ELF-1 (cell line): Measurements from ENCODE around the gene SYCP2L.
A peak's percentile ranks its signal among the peaks of the same experiment; 100 is the strongest.
"Not testable (repeated sequence)": the region's sequence is repeated elsewhere in the genome, so short reads cannot be mapped to it uniquely, and the experiment has no call there.

ENCODE experiments used
- DNase-seq: peaks from one replicate; pipeline ENCODE4 v3.0.0-alpha.2; 2016; ENCODE audit warnings: low read depth, low spot score

The SYCP2L gene

DNA sequence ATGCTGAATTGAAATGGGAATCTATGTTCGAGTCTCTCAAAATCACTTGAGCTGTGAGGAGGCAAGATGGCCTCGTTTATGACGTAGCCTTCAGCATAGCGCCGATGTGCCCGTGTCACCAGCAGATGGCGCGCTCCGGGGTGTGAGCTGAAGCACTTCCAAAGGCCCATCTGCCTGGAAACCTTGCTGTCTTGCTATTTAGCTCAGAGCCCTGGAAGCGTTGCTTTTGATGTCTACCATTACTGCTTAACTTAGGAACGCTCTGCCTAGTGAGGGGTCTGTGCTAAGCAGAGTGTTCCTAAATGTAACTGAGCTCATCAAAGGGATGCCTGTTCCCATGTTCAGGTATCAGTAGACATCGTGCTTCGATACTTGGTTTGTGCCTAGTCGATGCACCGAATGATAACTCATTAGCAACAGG is 67.7 kb downstream of the SYCP2L start:
- peak; percentile 93 for DNase-seq

DNA sequence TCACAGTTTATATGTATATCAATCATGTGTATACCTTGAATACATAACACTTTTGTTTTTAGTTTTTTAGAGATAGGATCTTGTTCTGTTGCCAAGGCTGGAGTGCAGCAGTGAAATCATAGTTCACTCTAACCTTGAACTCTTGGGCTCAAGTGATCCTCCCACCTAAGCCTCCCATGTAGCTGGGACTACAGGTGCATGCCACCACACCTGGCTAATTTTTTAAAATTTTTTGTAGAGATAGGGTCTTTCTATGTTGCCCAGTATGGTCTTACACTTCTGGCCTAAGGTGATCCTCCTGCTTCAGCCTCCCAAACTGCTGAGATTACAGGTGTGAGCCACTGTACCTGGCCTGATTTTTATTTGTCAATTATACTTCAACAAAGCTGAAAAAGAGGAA is 69.9 kb downstream of the SYCP2L start:
- no peak for DNase-seq

DNA sequence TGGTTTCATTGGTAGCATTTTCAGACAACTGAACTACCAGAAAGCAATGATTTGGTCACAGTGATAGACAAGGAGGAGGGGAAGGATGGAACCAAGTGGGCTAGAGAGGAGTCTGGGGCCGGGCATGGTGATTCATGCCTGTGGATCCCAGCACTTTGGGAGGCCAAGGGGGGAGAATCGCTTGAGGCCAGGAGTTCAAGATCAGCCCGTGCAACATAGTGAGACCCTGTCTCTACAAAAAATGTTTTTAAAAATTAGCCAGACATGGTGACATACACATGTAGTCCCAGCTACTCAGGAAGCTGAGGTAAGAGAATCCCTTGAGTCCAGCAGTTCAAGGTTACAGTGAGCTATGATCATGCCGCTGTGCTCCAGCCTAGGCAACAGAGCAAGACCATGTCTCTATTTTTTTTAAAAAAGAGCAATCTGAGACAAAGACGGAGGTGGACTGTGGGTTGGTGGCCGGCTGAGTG is 70.6 kb downstream of the SYCP2L start:
- DNase-seq = no peak

DNA sequence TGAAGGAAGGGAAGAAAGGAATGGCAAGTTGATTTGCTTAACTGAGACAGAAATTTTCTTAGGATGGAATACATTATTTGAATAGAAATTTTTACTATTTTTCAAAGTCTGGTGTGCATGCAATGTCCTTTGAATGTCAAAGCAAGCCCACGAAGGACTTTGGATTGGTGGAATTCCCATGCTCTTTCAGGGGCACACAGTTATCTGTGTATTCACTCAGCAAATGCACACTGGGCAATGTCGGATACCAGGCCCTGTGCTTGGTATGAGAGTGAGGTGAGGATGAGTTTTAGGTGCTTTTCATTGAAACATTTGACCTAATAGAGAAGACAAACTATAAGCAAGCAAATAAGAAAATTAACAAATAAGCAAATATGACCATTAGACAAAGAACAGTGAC is 73.3 kb downstream of the SYCP2L start:
- DNase-seq = no peak

DNA sequence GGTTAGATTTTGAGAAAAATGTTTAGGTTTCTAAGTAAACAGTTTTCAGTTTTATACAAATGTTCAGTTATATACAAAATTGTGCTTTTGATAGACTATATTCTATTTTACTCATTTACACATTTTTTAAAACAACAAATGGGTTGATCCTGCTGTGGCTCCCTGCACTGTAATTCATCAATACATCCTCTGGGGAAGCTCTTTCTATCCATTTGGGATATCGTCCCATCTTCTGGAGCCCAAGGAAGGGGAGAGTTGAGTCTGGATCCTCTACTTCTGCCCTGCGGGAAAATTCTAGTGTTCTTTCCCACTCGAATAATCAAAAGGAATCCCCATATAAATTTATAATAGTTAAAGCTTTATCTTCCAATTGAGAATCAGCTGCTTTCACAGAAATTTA is 75.0 kb downstream of the SYCP2L start:
- no peak for DNase-seq

DNA sequence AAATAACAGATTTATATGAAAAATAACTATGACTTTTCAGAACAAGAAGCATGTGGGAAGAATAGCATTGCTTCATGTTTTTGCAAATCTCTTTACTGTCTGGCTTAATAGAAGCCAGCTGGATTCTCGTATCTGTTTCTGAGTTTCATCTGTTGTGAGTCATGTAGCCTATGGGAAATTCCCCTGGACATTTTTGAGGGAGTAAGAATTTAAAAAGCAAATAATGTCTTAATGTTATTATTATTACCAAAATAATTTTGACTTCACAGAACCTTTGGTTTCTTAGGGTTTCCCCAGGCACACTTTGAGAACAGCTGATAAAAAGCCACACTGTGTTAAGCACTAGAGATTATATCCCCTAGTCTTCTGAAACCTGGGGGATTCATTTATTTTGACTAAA is 75.8 kb downstream of the SYCP2L start:
- DNase-seq = no peak

DNA sequence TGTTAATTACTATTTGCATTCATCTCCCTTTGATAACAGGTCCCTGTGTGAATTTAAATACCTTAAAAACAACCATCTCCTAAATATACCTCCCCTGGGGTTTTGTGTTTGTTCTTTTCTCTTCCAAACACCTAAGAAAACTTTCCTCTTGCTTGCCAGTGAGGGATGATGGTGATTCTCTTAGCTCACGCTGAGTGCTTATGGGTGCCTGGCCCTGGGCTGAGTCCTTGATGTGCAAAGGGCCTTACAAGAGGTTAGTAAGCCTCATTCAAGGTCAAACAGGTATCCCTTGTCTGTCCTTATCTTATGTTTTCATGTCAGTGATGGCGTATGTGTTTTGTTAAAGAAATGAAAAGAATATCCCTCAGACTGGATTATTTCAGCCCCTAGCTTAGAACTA is 76.3 kb downstream of the SYCP2L start:
- DNase-seq = no peak

DNA sequence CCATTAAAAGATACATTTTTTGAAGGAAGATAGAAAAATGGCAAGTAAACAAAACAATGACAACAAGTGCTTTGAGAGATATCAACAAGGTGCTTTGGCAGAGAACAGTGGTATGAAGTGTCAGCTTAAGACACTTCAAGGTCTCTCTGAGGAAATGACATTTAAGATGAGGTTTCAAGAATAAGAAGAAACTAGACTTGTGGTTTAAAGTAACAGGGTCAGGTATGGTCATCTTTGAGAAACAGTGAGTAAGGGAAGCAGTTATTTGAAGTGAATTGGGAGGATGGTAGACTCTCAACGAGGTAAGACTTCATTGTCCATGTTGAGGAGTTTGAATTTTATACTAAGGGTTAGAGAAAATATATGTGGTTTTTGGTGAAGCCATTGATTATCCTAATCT is 77.8 kb downstream of the SYCP2L start:
- no peak for DNase-seq

DNA sequence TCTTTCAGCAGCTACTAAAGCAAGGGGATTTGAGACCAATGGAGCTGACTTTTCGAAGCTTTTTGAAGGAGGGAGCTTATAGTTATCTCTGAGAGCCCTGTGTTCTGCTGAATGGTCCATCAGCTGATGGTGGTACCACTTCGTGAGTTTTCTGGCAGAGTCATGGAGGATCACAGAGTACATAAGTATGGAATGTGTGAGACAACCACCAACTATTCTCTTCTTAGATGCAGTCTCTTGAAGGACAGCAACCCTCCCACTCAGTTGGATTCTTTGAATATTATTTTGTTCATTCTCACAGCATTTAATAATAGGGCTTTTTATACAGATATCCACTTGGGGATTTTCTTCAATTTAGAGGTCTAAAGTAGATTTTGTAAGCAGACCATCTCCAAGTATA is 81.9 kb downstream of the SYCP2L start:
- DNase-seq = no peak

DNA sequence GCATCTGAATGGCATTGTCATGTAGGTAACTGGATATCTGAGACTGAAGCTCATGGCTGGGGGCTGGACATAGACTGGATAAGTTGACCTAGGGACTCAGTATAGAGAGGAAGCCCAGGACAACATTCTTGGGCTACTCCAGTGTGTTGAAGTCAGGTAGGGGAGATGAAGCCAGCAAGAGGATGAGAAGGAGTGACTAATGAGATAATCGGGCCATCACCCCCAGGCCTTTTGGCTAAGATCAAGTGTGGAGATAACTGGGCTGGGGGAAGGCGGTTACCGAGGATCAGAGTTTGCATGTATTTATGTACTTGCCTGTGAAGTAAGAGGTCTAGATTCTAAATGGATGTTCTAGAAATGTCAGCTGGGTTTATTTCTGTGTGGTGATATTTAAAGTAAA is 83.9 kb downstream of the SYCP2L start:
- peak; percentile 58 for DNase-seq

DNA sequence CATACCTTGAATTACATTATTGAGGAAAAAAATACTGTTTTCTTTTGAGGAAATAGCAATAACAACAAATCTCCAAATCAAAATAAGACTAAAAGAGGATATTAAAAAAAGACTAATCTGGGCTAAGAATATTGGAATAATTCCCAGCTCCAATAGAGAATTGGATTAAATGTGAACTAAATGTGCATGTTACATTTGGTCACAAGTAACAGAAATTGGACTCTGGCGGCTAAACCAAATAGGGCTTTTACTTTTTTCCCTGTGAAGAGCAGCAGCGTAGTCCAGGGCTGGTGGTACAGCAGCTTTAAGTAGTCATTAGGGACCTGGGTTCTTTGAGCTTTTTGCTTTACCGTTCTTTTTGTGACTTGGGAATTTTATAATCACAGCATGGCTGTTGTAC is 85.3 kb downstream of the SYCP2L start:
- no peak for DNase-seq

DNA sequence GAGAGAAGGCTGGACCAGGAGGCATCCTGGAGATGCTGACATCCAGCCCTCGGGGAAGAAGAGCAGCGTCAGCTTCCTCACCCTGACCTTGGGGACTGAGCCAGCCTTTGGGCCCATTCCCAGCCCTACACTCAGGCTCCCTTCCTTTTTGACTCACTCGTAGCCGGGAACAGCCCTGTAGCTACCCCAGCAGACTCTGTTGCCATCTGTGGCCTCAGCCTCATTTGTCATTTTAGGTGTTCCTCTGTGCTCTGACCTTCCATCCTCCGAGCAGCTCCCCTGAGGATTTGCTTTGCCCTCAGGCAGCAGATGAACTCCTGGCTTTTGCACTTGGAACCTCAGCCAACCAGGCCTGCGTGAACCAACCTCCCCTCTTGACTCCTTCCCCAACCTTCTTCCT is 89.7 kb downstream of the SYCP2L start:
- DNase-seq = peak; percentile 19

DNA sequence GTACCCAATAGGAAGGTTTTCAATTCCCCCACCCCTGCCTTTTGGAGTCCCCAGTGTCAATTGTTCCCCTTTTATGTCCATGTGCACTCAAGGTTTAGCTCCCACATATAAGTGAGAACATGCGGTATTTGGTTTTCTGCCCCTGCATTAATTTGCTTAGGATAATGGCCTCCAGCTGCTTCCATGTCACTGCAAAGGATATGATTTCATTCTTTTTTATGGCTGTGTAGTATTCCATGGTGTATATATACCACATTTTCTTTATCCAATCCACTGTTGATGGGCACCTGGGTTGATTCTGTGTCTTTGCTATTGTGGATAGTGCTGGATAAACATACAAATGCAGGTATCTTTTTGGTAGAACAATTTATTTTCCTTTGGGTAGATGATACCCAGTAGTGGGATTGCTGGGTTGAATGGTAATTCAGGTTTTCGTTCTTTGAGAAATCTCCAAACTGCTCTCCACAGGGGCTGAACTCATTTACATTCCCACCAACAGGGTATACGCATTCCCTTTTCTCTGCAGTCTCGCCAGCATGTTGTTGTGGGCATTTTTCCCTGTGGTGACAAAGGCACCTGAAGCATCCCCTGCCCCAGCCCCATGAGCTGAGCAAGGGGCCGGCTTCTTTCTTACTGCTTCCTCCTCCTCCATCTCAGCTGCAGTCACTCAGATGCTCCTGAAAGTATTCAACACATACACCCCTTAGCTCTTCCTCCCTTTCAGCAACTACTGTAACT is 90.5 kb downstream of the SYCP2L start:
- DNase-seq = peak; percentile 14

DNA sequence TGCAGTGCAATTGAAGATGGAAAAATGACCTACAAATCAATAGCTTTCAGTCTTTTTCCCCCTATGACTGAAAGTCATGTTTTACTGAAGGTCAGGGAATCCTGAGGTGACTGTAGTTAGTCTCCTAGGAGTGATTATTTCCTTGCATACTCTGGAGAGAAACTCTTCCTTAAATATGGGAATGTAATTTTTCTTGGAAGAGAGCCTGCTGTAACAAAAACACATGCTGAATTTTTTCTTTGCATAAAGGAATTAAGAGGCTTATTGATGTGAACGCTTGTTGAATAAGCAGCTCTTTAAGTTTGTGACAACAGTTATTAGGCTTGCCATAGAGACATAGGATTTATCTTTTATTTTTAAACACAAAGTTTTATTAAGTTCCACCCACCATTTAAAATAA is 92.8 kb downstream of the SYCP2L start:
- no peak for DNase-seq

DNA sequence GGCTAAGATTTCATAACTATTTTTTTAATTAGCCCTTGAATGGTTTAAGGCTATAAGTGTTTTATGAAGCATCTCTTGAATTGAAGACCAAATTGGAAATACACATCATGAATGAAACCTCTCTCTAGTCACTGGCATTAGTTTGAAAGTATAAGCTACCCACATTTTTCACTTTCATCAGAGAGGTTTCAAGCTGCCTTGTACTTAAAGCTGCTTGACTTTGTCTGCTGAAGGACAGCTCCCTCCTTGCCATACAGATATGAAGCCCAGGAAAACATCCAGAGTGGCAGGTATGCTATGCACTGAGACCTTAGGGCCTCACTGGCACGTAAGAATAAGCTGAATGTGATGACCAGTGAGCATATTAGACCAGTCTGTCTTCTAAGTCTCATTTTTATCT is 94.6 kb downstream of the SYCP2L start:
- no peak for DNase-seq

DNA sequence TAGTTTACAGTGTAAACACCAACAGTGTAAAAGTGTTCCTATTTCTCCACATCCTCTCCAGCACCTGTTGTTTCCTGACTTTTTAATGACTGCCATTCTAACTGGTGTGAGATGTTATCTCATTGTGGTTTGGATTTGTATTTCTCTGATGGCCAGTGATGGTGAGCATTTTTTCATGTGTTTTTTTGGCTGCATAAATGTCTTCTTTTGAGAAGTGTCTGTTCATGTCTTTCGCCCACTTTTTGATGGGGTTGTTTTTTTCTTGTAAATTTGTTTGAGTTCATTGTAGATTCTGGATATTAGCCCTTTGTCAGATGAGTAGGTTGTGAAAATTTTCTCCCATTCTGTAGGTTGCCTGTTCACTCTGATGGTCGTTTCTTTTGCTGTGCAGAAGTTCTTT is 98.1 kb downstream of the SYCP2L start:
- not testable (repeated sequence) for DNase-seq

DNA sequence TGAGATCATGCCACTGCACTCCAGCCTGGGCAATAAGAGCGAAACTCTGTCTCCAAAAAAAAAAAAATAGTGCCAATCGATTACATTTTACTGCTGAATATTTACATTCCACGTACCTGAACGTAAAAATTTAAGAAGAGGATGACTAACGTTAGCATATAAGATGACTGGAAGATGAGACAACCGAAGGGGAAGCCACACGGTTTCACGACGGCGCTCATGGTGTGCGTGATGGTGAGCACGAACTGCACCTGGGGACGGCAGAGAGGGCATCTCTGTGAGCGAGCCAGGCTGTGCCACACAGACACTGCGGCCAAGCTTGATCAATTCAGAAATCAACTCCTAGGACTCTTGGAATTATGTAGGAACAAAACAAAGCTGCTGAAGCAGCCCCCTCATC is 102.7 kb downstream of the SYCP2L start:
- no peak for DNase-seq

DNA sequence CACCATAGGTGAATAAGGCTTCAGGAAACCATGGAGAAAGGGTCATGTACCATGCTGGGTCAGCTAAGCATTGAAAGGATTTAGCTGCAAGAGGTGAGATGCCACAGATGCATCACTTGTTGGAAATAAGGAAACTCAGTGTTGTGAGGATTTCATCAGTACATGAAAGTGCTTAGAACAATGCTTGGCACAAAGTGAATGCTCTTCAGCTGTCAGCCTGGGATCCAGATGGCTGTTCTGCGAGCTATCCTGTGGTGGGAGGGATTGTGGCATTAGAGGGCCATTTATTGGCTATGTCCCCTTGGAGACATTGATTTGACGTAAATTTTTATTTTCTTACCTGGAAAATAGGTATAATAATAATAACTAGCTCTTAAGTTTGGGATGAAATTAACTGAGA is 104.3 kb downstream of the SYCP2L start:
- no peak for DNase-seq

DNA sequence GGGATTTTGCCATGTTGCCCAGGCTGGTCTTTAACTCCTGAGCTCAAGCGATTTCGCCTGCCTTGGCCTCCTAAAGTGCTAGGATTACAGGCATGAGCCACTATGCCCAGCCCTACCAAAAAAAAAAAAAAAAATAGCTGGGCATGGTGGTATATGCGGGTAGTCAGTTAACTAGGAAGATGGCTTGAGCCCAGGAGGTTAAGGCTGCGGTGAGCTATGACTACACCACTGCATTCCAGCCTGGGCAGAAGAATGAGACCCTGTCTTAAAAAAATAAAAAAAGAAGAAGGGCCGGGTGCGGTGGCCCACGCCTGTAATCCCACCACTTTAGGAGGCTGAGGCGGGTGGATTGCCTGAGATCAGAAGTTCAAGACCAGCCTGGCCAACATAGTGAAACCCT is 107.0 kb downstream of the SYCP2L start:
- no peak for DNase-seq

DNA sequence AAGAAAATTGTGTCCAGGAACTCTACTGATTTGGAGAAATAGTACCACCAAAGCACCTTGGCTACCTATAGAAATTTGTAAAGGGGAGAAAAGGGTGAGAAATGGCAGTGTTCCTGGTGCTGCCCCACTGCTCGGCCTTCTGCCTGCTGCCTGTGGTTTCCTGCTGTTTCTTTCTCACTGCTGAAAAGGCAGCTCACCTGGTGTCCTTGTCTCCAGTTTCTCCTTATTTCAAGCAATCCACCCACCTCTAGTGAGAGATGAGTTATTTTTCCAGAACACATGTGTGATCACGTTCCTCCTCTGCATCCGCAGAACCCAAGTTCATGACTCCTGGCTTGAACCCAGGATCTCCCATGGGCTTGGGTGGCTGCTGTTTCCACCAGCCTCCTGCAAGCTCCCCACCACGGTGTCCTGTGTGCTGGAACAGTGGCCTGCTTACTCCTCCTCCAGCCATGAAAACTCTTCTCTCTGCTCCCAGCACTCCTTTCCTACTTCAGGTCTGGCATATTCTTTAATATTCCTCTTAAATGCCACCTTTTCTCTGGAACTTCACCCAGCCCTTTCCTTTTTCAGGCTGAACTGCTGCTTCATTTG is 108.4 kb downstream of the SYCP2L start:
- DNase-seq = no peak

DNA sequence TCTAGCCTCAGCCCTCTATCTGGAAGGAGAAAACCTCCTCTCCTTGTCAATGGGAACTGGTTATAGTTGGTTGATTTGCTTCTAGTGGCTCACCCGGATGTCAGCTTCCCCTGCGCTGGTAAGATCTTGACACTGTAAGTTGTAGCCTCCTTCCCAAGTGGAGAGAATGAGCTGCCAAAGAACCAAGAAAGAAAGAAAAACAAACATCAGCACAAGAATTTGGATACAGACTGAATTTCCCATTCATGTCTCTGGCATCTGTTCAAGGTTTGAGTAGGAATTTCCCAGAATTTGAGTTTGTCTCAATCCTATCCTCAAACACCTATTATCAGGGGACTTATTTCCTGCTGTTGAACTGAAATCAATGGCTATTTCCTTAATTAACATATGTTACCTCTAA is 113.1 kb downstream of the SYCP2L start:
- DNase-seq = no peak

DNA sequence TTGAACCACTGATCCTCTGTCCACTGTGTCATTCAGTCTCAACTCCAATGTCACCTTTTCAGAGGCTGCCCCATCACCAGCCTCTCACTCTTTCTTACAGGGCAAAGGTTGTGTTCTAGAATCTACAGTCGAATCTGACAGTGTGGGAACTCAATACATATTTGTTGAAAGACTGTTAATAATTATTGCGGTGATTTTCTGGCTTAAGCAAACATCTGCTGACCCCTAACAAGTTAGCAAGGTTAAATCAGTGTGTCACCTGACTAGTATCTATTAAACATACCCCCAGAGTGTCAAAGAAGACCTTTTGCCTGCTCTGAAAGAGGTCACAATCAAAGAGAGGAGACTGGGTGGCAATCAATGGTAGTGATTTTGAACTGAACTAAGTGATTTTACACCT is 115.3 kb downstream of the SYCP2L start:
- no peak for DNase-seq

DNA sequence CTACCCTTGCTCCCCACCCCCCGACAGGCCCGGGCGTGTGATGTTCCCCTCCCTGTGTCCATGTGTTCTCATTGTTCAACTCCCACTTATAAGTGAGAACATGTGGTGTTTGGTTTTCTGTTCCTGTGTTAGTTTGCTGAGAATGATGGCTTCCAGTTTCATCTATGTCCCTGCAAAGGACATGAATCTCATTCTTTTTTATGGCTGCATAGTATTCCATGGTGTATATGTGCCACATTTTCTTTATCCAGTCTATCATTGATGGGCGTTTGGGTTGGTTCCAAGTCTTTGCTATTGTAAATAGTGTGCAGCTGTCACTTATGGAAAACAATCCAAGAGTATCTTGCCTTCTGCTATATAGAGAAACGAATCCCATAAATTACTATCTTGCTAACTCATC is 116.4 kb downstream of the SYCP2L start:
- DNase-seq = not testable (repeated sequence)

DNA sequence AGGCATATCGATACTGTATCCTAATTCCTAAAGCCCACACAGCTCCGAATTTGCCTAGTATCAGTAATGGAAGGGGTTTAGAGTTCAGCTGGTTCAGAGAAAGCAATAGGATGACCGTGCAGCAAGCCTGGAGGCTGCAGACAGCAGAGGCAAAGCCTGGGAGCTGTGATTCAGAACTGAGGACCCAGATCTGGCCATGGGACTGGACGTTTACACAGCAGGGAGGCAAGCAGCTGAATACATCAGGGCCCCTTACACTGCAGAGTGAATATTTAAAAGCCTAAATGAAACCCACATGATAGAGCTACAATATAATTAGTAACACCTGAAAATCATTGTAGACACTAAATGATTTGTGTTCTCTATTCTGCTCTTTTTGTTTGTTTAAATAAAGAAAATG is 119.2 kb downstream of the SYCP2L start:
- DNase-seq = no peak
